ENCODE results near the gene MAPT. TPM values are rescaled to one million over a fixed set of nuclear protein-coding genes. Genes with fewer than 3 reads are reported as not detected.

Gene MAPT
- total and polyA plus RNA-seq, 2 of the 13 experiments (the other 11 are each of a cell fraction or from before 2014, with no cell fraction given): 2.1 to 2.8 TPM

- TF ChIP-seq MIER2 (CRISPR knock-in tag; IDR thresholded peaks at IDR 0.05) (0 out of 2 replicates have a peak, but pooled peaks have one; percentile 10), SMAD3 (CRISPR knock-in tag; IDR thresholded peaks at IDR 0.05) (peak; percentile 70; the same call in 1 of the 2 replicates), NONO (IDR thresholded peaks at IDR 0.05) (no peak), NONO (CRISPR knock-in tag; conservative IDR thresholded peaks at IDR 0.05) (0 out of 2 replicates have a peak, but pooled peaks have one; percentile 33), CREB1 (IDR thresholded peaks at IDR 0.05) (no peak), CREB1 (CRISPR knock-in tag; IDR thresholded peaks at IDR 0.05) (peak; percentile 37), SRF (IDR thresholded peaks at IDR 0.05; ENCODE audit: low read depth, low read length) (no peak), DNMT1 (CRISPR knock-in tag; IDR thresholded peaks at IDR 0.05) (no peak), ZNF652 (CRISPR knock-in tag; IDR thresholded peaks at IDR 0.05; ENCODE audit: borderline replicate concordance, low read depth) (no peak), ZBTB40 (IDR thresholded peaks at IDR 0.05) (no peak), ZBTB40 (CRISPR knock-in tag; IDR thresholded peaks at IDR 0.05) (no peak), LCORL (IDR thresholded peaks at IDR 0.05) (0 out of 2 replicates have a peak, but pooled peaks have one; percentile 35), LCORL (CRISPR knock-in tag; IDR thresholded peaks at IDR 0.05) (0 out of 2 replicates have a peak, but pooled peaks have one; percentile 51), MAFK (conservative IDR thresholded peaks at IDR 0.05 in 1 of 2, IDR thresholded peaks at IDR 0.05 in 1 of 2; ENCODE audit: low read length in 2 of 2) (peak; percentile 51 to 73), ZFY (CRISPR knock-in tag; IDR thresholded peaks at IDR 0.05) (peak; percentile 40), ZNF460 (CRISPR knock-in tag; IDR thresholded peaks at IDR 0.05; ENCODE audit: borderline replicate concordance) (no peak), ATF4 (CRISPR knock-in tag; IDR thresholded peaks at IDR 0.05) (peak in 1 of 2 experiments; percentile 40; a peak in 1 of 4 replicates), ZNF263 (CRISPR knock-in tag; IDR thresholded peaks at IDR 0.05) (no peak), THRA (CRISPR knock-in tag; IDR thresholded peaks at IDR 0.05; ENCODE audit: borderline replicate concordance) (no peak), ZNF124 (CRISPR knock-in tag; IDR thresholded peaks at IDR 0.05) (no peak)
Observed at GRCh38 chr17:45923511-45924268, 29.3 kb downstream of the MAPT start (continued).

All from HepG2 (cell line).